HG03439 (cell line): ENCODE results near the gene SDC3.

Experiments
- ATAC-seq: cut with Tn5 transposase; IDR thresholded peaks from one replicate; pipeline ENCODE4 v1.9.1; 2021; ENCODE audit warnings: mild to moderate bottlenecking, moderate library complexity; ENCODE audit not compliant: unreplicated experiment

SDC3 gene

GRCh38 chr1:30855686-30856259, 52.8 kb downstream of the SDC3 start:
- ATAC-seq, result no peak

- ATAC-seq, result no peak
Measured at GRCh38 chr1:30853350-30853749, 55.2 kb downstream of the SDC3 start.

GRCh38 chr1:30852026-30852425, 56.5 kb downstream of the SDC3 start:
- no peak for ATAC-seq

GRCh38 chr1:30851286-30851685, 57.3 kb downstream of the SDC3 start:
- ATAC-seq, result no peak

GRCh38 chr1:30850607-30851006, 58.0 kb downstream of the SDC3 start:
- no peak for ATAC-seq

- ATAC-seq, result no peak
Measured at GRCh38 chr1:30848130-30848529, 60.4 kb downstream of the SDC3 start.

- no peak for ATAC-seq
Measured at GRCh38 chr1:30847358-30847972, 61.1 kb downstream of the SDC3 start.

GRCh38 chr1:30846587-30846986, 62.0 kb downstream of the SDC3 start:
- no peak for ATAC-seq

- ATAC-seq, result no peak
Measured at GRCh38 chr1:30845904-30846290, 62.7 kb downstream of the SDC3 start.

- no peak for ATAC-seq
Measured at GRCh38 chr1:30845237-30845903, 63.2 kb downstream of the SDC3 start.

GRCh38 chr1:30844631-30845030, 63.9 kb downstream of the SDC3 start:
- ATAC-seq, result no peak

- no peak for ATAC-seq
Measured at GRCh38 chr1:30842697-30843354, 65.7 kb downstream of the SDC3 start.

- ATAC-seq, result no peak
Measured at GRCh38 chr1:30840904-30841598, 67.5 kb downstream of the SDC3 start.

- ATAC-seq, result no peak
Measured at GRCh38 chr1:30839827-30840359, 68.7 kb downstream of the SDC3 start.

- ATAC-seq, result no peak
Measured at GRCh38 chr1:30838996-30839395, 69.6 kb downstream of the SDC3 start.

- no peak for ATAC-seq
Measured at GRCh38 chr1:30837653-30838052, 70.9 kb downstream of the SDC3 start.

- ATAC-seq, result no peak
Measured at GRCh38 chr1:30834253-30834652, 74.3 kb downstream of the SDC3 start.

GRCh38 chr1:30830537-30830936, 78.0 kb downstream of the SDC3 start:
- ATAC-seq, result no peak

GRCh38 chr1:30829889-30830288, 78.7 kb downstream of the SDC3 start:
- ATAC-seq, result no peak

GRCh38 chr1:30824736-30825429, 83.7 kb downstream of the SDC3 start:
- ATAC-seq, result no peak
